H9 (cell line): ENCODE results near the gene PPARA. TPM values are rescaled to one million over a fixed set of nuclear protein-coding genes. Genes with fewer than 3 reads are reported as not detected.

Experiments
- DNase-seq: peaks from one replicate; pipeline ENCODE4 v3.0.0-alpha.2; 2017
- H2AFZ ChIP-seq: one replicate; pipeline ENCODE4 v1.6.1; 2013; ENCODE audit warnings: mild to moderate bottlenecking, low read length, control low read depth, moderate library complexity
- H2AK5ac ChIP-seq: 2 replicates; pipeline ENCODE4 v1.6.1; 2013; ENCODE audit warnings: low read length, control low read depth, mixed read lengths; ENCODE audit not compliant: insufficient read length
- H2BK120ac ChIP-seq: one replicate; pipeline ENCODE4 v1.6.1; 2013; ENCODE audit warnings: low read depth, mild to moderate bottlenecking, low read length, control low read depth, inconsistent platforms; ENCODE audit not compliant: poor library complexity, severe bottlenecking
- H2BK12ac ChIP-seq: 2 replicates; pipeline ENCODE4 v1.6.1; 2013; ENCODE audit warnings: low read length, control low read depth, mixed read lengths, low read depth; ENCODE audit not compliant: insufficient read length
- H2BK15ac ChIP-seq: 2 replicates; pipeline ENCODE4 v1.6.1; 2013; ENCODE audit warnings: low read depth, low read length, control low read depth
- H2BK20ac ChIP-seq: one replicate; pipeline ENCODE4 v1.6.1; 2013; ENCODE audit warnings: low read depth, mild to moderate bottlenecking, low read length, control low read depth, inconsistent platforms; ENCODE audit not compliant: poor library complexity, severe bottlenecking
- H2BK5ac ChIP-seq: 2 replicates; pipeline ENCODE4 v1.6.1; 2013; ENCODE audit warnings: low read length, control low read depth, mixed read lengths; ENCODE audit not compliant: insufficient read length
- H3K14ac ChIP-seq: 2 replicates; pipeline ENCODE4 v1.6.1; 2013; ENCODE audit warnings: low read length, control low read depth; ENCODE audit not compliant: insufficient read depth
- H3K18ac ChIP-seq: 2 replicates; pipeline ENCODE4 v1.6.1; 2013; ENCODE audit warnings: low read depth, mild to moderate bottlenecking, mixed read lengths, low read length, control low read depth; ENCODE audit not compliant: insufficient read length
- H3K23ac ChIP-seq: 2 replicates; pipeline ENCODE4 v1.6.1; 2013; ENCODE audit warnings: low read length, control low read depth, mixed read lengths, low read depth; ENCODE audit not compliant: insufficient read length
- H3K23me2 ChIP-seq: 2 replicates; pipeline ENCODE4 v1.6.1; 2013; ENCODE audit warnings: low read depth, mild to moderate bottlenecking, mixed read lengths, low read length, control low read depth; ENCODE audit not compliant: insufficient read length, poor library complexity, severe bottlenecking
- H3K27ac ChIP-seq: 2 replicates; pipeline ENCODE4 v1.5.1; 2013; ENCODE audit warnings: low read length, control low read depth, mixed read lengths, low read depth; ENCODE audit not compliant: insufficient read length
- H3K27me3 ChIP-seq: 2 replicates; pipeline ENCODE4 v1.6.1; 2013; ENCODE audit warnings: low read length, control low read depth, inconsistent platforms; ENCODE audit not compliant: insufficient read depth
- H3K4ac ChIP-seq: 2 replicates; pipeline ENCODE4 v1.6.1; 2013; ENCODE audit warnings: low read depth, mild to moderate bottlenecking, control low read depth, inconsistent platforms, low read length, moderate library complexity
- H3K4me1 ChIP-seq: 2 replicates; pipeline ENCODE4 v1.6.1; 2013; ENCODE audit warnings: low read length, control low read depth, inconsistent platforms; ENCODE audit not compliant: insufficient read depth
- H3K4me2 ChIP-seq: 2 replicates; pipeline ENCODE4 v1.6.1; 2013; ENCODE audit warnings: low read length, control low read depth, mixed read lengths; ENCODE audit not compliant: insufficient read length, insufficient read depth
- H3K56ac ChIP-seq: 2 replicates; pipeline ENCODE4 v1.6.1; 2013; ENCODE audit warnings: low read depth, mild to moderate bottlenecking, mixed read lengths, low read length, control low read depth; ENCODE audit not compliant: insufficient read length
- H3K79me1 ChIP-seq: 2 replicates; pipeline ENCODE4 v1.6.1; 2013; ENCODE audit warnings: low read depth, mild to moderate bottlenecking, moderate library complexity, low read length, control low read depth, inconsistent platforms; ENCODE audit not compliant: insufficient read depth, poor library complexity, severe bottlenecking
- H3K79me2 ChIP-seq: 2 replicates; pipeline ENCODE4 v1.6.1; 2013; ENCODE audit warnings: low read length, control low read depth, inconsistent platforms; ENCODE audit not compliant: insufficient read depth
- H3K9ac ChIP-seq: 2 replicates; pipeline ENCODE4 v1.6.1; 2013; ENCODE audit warnings: low read length, control low read depth, mixed read lengths; ENCODE audit not compliant: insufficient read length; ENCODE audit errors: extremely low read depth
- H3K9me3 ChIP-seq: one replicate; pipeline ENCODE4 v1.6.1; 2013; ENCODE audit warnings: low read depth, low read length, inconsistent platforms; ENCODE audit not compliant: control insufficient read depth
- H3T11ph ChIP-seq: one replicate; pipeline ENCODE4 v1.6.1; 2013; ENCODE audit warnings: mild to moderate bottlenecking, low read length, control low read depth, inconsistent platforms
- H4K20me1 ChIP-seq: one replicate; pipeline ENCODE4 v1.6.1; 2013; ENCODE audit not compliant: control insufficient read depth, insufficient read length, insufficient read depth
- H4K5ac ChIP-seq: 2 replicates; pipeline ENCODE4 v1.6.1; 2013; ENCODE audit warnings: low read depth, mild to moderate bottlenecking, mixed read lengths, low read length, control low read depth; ENCODE audit not compliant: insufficient read length
- H4K8ac ChIP-seq: replicated peaks from 2 replicates; pipeline ENCODE4 v1.6.1; 2013; ENCODE audit warnings: low read length, control low read depth, mixed read lengths, low read depth; ENCODE audit not compliant: insufficient read length
- H4K91ac ChIP-seq: 2 replicates; pipeline ENCODE4 v1.6.1; 2013; ENCODE audit warnings: low read depth, mild to moderate bottlenecking, moderate library complexity, mixed read lengths, low read length, control low read depth; ENCODE audit not compliant: insufficient read length
- H3K27ac Mint-ChIP-seq, 3 experiments: 2 replicates in 2 of 3; 3 replicates in 1 of 3; pipeline ENCODE4 v1.8.0; 2020 to 2021; ENCODE audit warnings: mixed read lengths in 3 of 3, mild to moderate bottlenecking in 1 of 3, moderate library complexity in 1 of 3
- H3K27me3 Mint-ChIP-seq: 2 replicates; pipeline ENCODE4 v1.8.0; 2021; ENCODE audit warnings: low read depth, mild to moderate bottlenecking, moderate library complexity, mixed read lengths
- H3K36me3 Mint-ChIP-seq, 3 experiments: 2 replicates in 2 of 3; 3 replicates in 1 of 3; pipeline ENCODE4 v1.8.0; 2020 to 2021; ENCODE audit warnings: low read depth in 3 of 3, mixed read lengths in 3 of 3; ENCODE audit not compliant: insufficient read depth in 1 of 3
- H3K4me1 Mint-ChIP-seq, 2 experiments: 2 replicates each; pipeline ENCODE4 v1.8.0; 2020; ENCODE audit warnings: mixed read lengths in 2 of 2
- H3K4me3 Mint-ChIP-seq, 2 experiments: 2 replicates in 1 of 2; 3 replicates in 1 of 2; pipeline ENCODE4 v1.8.0; 2020 to 2021; ENCODE audit warnings: mild to moderate bottlenecking in 2 of 2, mixed read lengths in 2 of 2, moderate library complexity in 1 of 2
- H3K9me3 Mint-ChIP-seq, 2 experiments: 2 replicates in 1 of 2; 3 replicates in 1 of 2; pipeline ENCODE4 v1.8.0; 2020; ENCODE audit warnings: mild to moderate bottlenecking in 2 of 2, mixed read lengths in 2 of 2, moderate library complexity in 1 of 2
- WGBS: extraction: QIAGEN DNeasy Blood & Tissue Kit; methylation state at CpG from one replicate; pipeline ENCODE4 v1.1.7; 2013; ENCODE audit warnings: missing lambda C conversion rate, low lambda C conversion rate, mixed read lengths; ENCODE audit not compliant: insufficient read length; ENCODE audit errors: extremely low coverage; 5-methylcytosine and 5-hydroxymethylcytosine counted together
- total RNA-seq: library from RNA; stranded (reverse); gene quantifications from 2 replicates; pipeline ENCODE4 v1.2.1, GENCODE V29; 2021
- TF ChIP-seq, protein P1 (sequence below): fragments of 200-600 bp; sonication (generic); conservative IDR thresholded peaks from 3 replicates; pipeline ENCODE4 v1.8.0; 2021; ENCODE audit warnings: antibody characterized with exemption, mild to moderate bottlenecking

The PPARA gene
- total RNA-seq, 1 experiment from 2014 or later: 7.3 TPM

DNA sequence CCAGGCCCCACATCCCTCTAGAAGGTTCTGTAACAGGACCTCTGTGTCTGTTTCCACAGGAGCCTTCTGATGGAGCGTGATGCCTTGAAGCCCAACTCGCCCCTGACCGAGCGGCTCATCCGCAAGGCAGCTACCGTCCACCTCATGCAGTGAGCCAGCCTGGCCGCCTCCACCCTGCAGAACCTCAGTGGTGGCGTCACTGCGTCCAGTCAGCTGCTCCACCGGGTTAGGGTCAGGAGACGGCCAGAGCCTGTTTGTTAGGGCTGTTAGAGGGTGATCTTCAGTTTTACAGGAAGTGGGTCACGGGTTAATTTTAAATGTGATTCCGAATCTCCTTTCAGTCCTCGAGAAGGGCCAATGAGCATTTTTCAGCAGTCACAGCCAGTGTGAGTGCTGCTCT is 142.4 kb downstream of the PPARA start:
- Histone ChIP-seq H3K4ac (no peak overlapping the region), H4K5ac (no peak overlapping the region), H4K8ac (no peak overlapping the region), H3K27me3 (no peaks in the 10 kb centered on the region), H4K20me1 (no peaks in the 10 kb centered on the region), H3T11ph (no peak overlapping the region), H3K23me2 (peaks cover 9% of the 10 kb centered on the region), H2BK12ac (no peak overlapping the region), H3K79me2 (no peaks in the 10 kb centered on the region; the same call in 1 of the 2 replicates), H3K56ac (no peak overlapping the region), H2AK5ac (no peak overlapping the region), H3K9me3 (no peaks in the 10 kb centered on the region), H2BK20ac (no peak overlapping the region), H2AFZ (no peak overlapping the region), H3K27ac (no peak overlapping the region), H3K4me2 (no peak overlapping the region), H3K14ac (no peak overlapping the region), H2BK120ac (no peak overlapping the region), H3K9ac (no peak overlapping the region), H3K18ac (no peak overlapping the region), H3K4me1 (no peaks in the 10 kb centered on the region), H4K91ac (no peak overlapping the region), H2BK5ac (no peak overlapping the region), H3K79me1 (no peaks in the 10 kb centered on the region), H3K23ac (no peak overlapping the region), H2BK15ac (no peak overlapping the region)
- Mint-ChIP-seq H3K4me1 (peaks cover 18 to 19% of the 10 kb centered on the region in 2 experiments), H3K36me3 (peaks cover 2 to 20% (median 15%) of the 10 kb centered on the region in 3 experiments; a peak in 6 of 7 replicates), H3K9me3 (no peaks in the 10 kb centered on the region), H3K27me3 (no peaks in the 10 kb centered on the region; the same call in 1 of the 2 replicates), H3K4me3 (no peak overlapping the region), H3K27ac (peak overlapping the region in 1 of 3 experiments; percentile 5; a peak in 1 of 7 replicates)
- DNase-seq: no peak
- TF ChIP-seq, protein P1, sequence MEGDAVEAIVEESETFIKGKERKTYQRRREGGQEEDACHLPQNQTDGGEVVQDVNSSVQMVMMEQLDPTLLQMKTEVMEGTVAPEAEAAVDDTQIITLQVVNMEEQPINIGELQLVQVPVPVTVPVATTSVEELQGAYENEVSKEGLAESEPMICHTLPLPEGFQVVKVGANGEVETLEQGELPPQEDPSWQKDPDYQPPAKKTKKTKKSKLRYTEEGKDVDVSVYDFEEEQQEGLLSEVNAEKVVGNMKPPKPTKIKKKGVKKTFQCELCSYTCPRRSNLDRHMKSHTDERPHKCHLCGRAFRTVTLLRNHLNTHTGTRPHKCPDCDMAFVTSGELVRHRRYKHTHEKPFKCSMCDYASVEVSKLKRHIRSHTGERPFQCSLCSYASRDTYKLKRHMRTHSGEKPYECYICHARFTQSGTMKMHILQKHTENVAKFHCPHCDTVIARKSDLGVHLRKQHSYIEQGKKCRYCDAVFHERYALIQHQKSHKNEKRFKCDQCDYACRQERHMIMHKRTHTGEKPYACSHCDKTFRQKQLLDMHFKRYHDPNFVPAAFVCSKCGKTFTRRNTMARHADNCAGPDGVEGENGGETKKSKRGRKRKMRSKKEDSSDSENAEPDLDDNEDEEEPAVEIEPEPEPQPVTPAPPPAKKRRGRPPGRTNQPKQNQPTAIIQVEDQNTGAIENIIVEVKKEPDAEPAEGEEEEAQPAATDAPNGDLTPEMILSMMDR: no peak
- no CpG with 5 or more reads among the region's 14 CpGs for WGBS

Other genes with a start within 250 kb of the PPARA start
- 0.09 and 0.31 TPM in 2 replicates for gene WNT7B, start 173.4 kb upstream of the PPARA start, total RNA-seq
- gene CDPF1, start 99.8 kb downstream of the PPARA start, total RNA-seq: 8.1 and 8.5 TPM in 2 replicates
- 0.04 and 0.09 TPM in 2 replicates for gene PKDREJ, start 112.8 kb downstream of the PPARA start, total RNA-seq
- 30.2 and 31.5 TPM in 2 replicates for gene TTC38, start 117.5 kb downstream of the PPARA start, total RNA-seq
- gene GTSE1, start 146.3 kb downstream of the PPARA start, total RNA-seq: 40.6 and 42.6 TPM in 2 replicates
- 82.5 and 86.3 TPM in 2 replicates for gene TRMU, start 185.2 kb downstream of the PPARA start, total RNA-seq